ENCODE measurements around the gene HOXA1. TPM values are rescaled to one million over a fixed set of nuclear protein-coding genes. Genes with fewer than 3 reads are reported as not detected.
A peak's percentile ranks its signal among the peaks of the same experiment; 100 is the strongest.

Gene HOXA1
- total RNA-seq, 4 donors from 2014 or later, result 0.17 to 1.4 (median 0.56) TPM

DNA sequence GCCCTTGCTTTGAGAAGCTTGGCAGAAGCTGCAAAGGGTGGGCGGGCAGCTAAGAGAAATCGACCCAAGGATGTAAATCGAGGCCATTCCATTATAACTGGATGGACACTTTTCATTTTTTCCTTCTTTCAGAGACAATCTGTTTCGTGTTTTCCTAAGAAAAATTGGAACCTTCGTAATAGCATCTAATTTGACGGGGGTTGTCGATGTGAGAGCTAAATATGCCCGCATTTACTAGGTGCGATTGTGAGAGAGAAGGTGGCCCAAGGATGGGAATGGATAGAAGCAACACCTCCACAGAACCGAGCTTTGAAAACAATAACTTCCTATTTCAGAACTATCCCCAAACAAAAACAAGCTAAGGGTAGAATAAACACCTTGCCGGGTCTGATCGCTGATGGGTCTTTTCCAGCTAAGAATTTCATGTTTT is 35.6 kb upstream of the HOXA1 start:
- H3K27ac ChIP-seq (replicated peaks in 1 of 4), result peak overlapping the region; percentile 96 to 100 (median 99)
- no peaks in the 10 kb centered on the region for H3K36me3 ChIP-seq
- intact Hi-C loops (cut with DNase I), result no loop called here
- WGBS, result 36% methylated on average over 12 of the region's 12 CpGs
- peak overlapping the region; percentile 81 to 94 (median 89) for H3K4me3 ChIP-seq
- TF ChIP-seq, protein P1, sequence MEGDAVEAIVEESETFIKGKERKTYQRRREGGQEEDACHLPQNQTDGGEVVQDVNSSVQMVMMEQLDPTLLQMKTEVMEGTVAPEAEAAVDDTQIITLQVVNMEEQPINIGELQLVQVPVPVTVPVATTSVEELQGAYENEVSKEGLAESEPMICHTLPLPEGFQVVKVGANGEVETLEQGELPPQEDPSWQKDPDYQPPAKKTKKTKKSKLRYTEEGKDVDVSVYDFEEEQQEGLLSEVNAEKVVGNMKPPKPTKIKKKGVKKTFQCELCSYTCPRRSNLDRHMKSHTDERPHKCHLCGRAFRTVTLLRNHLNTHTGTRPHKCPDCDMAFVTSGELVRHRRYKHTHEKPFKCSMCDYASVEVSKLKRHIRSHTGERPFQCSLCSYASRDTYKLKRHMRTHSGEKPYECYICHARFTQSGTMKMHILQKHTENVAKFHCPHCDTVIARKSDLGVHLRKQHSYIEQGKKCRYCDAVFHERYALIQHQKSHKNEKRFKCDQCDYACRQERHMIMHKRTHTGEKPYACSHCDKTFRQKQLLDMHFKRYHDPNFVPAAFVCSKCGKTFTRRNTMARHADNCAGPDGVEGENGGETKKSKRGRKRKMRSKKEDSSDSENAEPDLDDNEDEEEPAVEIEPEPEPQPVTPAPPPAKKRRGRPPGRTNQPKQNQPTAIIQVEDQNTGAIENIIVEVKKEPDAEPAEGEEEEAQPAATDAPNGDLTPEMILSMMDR (IDR thresholded peaks at IDR 0.05), result no peak
- TF ChIP-seq POLR2AphosphoS5 (IDR thresholded peaks at IDR 0.05), result no peak
- no peak for TF ChIP-seq EP300 (IDR thresholded peaks at IDR 0.05)
- TF ChIP-seq POLR2A (IDR thresholded peaks at IDR 0.05; ENCODE audit: low read depth), result no peak
- H3K9me3 ChIP-seq, result no peaks in the 10 kb centered on the region
- H3K27me3 ChIP-seq, result no peaks in the 10 kb centered on the region
- peaks cover 0 to 85% (median 82%) of the 10 kb centered on the region in 4 donors for H3K4me1 ChIP-seq
- DNase-seq (ENCODE audit: extremely low spot score), result no peak

DNA sequence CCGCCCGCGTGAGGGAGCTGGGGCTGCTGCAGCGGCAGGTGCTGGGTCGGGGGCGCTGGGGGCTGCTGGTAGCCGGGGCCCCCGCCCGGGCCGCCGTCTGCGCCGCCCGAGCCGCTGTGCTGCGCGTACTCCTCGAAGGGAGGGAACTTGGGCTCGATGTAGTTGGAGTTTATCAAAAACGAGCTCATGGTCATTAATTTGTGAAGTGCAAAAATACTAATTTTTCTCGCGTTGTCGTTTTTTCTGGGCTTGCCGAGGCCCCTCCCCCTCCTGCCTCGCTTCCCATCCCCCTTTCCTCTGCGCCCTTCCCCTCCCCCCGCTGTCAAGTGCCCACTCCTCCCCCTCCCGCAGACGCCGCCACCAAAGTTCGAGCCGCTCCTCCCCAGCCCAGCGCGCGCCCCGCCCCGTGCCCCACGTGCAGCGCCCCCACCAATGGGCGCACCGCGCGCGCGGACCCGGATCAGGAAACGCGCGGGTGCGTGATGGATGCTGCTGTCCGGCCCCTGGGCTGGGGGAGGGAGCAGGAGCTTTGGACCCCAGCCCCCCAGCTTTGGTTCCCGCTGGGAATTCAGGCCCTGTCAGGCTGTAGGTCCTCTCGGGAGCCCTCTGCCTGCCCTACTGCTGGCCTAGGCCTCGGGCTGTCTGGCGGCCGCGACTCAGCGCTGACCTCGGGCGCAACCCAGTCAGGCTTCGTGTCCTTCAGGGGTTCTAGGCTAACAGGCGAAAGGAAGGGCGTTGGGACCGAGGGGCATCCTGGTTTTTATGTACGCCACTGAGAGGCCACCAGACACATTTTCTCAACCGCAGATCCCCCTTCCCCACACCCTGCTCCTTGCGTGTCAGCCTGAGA is 35.0 kb upstream of the HOXA1 start, which contains the start of gene HOXA4:
TSS of gene HOXA4 (minus strand) at position 218 of the 850 bp plus-strand sequence. CDS start at position 194, 24 bp downstream.
- H3K36me3 ChIP-seq, result no peaks in the 10 kb centered on the region
- peak within 1 kb of the TSS; percentile 96 to 100 (median 99) for H3K27ac ChIP-seq (replicated peaks in 1 of 4)
- intact Hi-C loops (cut with DNase I), result no loop called here
- no peaks in the 10 kb centered on the region for H3K9me3 ChIP-seq
- peak; percentile 98 for TF ChIP-seq POLR2AphosphoS5 (IDR thresholded peaks at IDR 0.05)
- TF ChIP-seq, protein P1 (IDR thresholded peaks at IDR 0.05), result no peak
- peak; percentile 91 for TF ChIP-seq POLR2A (IDR thresholded peaks at IDR 0.05; ENCODE audit: low read depth)
- TF ChIP-seq EP300 (IDR thresholded peaks at IDR 0.05), result no peak
- 6% methylated on average over 39 of the region's 67 CpGs for WGBS
- H3K4me3 ChIP-seq, result peak within 1 kb of the TSS; percentile 81 to 94 (median 89)
- peaks cover under 1 to 85% (median 83%) of the 10 kb centered on the region in 4 donors for H3K4me1 ChIP-seq
- no peak for DNase-seq (ENCODE audit: extremely low spot score)
- no peaks in the 10 kb centered on the region for H3K27me3 ChIP-seq

DNA sequence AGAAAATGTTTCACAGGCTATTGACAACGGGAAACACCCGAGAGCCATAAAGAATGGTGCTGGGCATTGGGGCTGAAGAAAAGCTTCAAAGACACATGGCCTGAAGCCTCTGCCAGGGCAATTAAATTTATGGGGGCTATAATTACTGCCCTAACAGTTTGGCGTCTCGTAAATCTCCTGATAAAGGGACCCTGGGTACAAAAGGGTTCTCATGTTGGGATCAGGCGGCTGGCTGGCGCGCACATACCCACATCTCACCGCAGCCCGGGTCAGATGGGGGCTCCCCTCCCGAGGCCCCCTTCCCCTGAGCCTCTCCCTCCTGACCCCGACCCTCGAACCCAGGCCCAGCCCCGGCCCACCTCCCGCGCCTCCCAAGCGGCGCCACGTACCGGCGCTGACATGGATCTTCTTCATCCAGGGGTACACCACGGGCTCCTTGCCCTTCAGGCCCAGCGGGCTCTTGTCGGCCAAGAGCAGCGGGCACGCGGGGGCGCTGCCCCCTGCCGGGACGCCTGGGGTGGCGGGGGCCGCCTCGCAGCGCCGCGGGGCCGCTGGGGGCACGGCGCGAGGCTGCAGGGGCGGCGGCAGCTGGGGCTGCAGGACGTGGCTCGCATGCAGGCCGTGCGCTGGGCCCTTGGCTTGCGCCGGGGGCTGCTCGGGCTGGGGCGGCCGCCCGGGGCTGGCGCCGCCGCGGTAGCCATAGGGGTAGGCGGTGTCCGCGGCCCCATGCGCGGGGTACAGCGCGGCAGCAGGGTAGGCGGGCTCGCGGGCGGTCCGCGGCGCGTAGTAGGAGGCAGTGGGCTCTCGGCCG is 34.1 kb upstream of the HOXA1 start:
- Histone ChIP-seq H3K4me3 (peak overlapping the region; percentile 81 to 94 (median 89)), H3K27me3 (no peaks in the 10 kb centered on the region), H3K4me1 (peaks cover 8 to 85% (median 83%) of the 10 kb centered on the region in 4 donors), H3K36me3 (no peaks in the 10 kb centered on the region), H3K27ac (replicated peaks in 1 of 4) (peak overlapping the region; percentile 96 to 100 (median 99)), H3K9me3 (no peaks in the 10 kb centered on the region)
- TF ChIP-seq POLR2AphosphoS5 (IDR thresholded peaks at IDR 0.05), result peak; percentile 16 to 26
- TF ChIP-seq EP300 (IDR thresholded peaks at IDR 0.05), result no peak
- TF ChIP-seq, protein P1 (IDR thresholded peaks at IDR 0.05), result peak; percentile 37 to 49 (median 41)
- no peak for TF ChIP-seq POLR2A (IDR thresholded peaks at IDR 0.05; ENCODE audit: low read depth)
- intact Hi-C loops (cut with DNase I), result no loop called here
- WGBS, result 50% methylated on average over 9 of the region's 72 CpGs
- DNase-seq (ENCODE audit: extremely low spot score), result no peak

DNA sequence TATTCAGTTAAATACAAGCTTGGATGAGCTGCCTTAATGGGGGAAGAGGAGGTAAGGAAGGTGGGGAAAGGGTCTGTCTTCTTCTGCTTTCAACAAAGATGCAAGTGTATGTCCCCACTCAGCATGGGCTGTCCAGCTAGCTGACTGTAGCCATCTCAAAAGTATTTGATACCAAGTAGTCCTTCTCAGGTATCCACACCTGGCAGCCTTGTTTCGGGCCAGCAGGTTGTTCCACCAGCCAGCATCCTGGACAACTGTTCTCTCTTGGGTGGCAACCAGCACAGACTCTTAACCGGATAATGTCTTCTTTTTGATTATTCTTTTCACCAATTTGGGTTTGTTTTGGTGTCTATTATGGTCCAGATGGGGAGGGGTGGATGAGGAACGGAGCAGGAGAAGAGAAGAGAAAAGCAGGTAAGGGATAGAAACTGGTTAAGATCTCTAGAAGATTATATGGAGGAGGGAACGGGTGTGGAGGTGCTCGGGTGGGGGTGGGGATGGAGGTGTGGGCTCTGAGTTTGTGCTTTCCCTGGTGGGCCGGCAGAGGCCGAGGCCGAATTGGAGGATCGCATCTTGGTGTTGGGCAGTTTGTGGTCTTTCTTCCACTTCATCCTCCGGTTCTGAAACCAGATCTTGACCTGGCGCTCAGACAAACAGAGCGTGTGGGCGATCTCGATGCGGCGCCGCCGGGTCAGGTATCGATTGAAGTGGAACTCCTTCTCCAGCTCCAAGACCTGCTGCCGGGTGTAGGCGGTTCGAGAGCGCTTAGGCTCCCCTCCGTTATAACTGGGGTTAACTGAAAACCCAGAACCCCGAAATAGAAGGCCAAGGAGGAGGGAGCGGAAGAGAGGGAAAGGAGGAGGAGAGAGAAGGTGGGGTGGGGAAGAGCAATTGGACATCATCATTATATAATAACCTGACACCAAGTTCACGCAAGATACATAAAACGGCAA is 33.3 kb upstream of the HOXA1 start:
- no peaks in the 10 kb centered on the region for H3K36me3 ChIP-seq
- WGBS, result 20% methylated on average over 28 of the region's 28 CpGs
- no peaks in the 10 kb centered on the region for H3K9me3 ChIP-seq
- DNase-seq (ENCODE audit: extremely low spot score), result no peak
- peak overlapping the region; percentile 81 to 94 (median 89) for H3K4me3 ChIP-seq
- H3K27ac ChIP-seq (replicated peaks in 1 of 4), result peak overlapping the region; percentile 96 to 100 (median 99)
- peaks cover 10 to 83% (median 81%) of the 10 kb centered on the region in 4 donors for H3K4me1 ChIP-seq
- TF ChIP-seq POLR2AphosphoS5 (IDR thresholded peaks at IDR 0.05), result peak in 1 of 2 donors; percentile 3
- no peak for TF ChIP-seq EP300 (IDR thresholded peaks at IDR 0.05)
- TF ChIP-seq POLR2A (IDR thresholded peaks at IDR 0.05; ENCODE audit: low read depth), result no peak
- intact Hi-C loops (cut with DNase I), result no loop called here
- H3K27me3 ChIP-seq, result no peaks in the 10 kb centered on the region

Data from esophagus muscularis mucosa (tissue), 4 donors.